Measurements from ENCODE around the gene PADI6.

DNA sequence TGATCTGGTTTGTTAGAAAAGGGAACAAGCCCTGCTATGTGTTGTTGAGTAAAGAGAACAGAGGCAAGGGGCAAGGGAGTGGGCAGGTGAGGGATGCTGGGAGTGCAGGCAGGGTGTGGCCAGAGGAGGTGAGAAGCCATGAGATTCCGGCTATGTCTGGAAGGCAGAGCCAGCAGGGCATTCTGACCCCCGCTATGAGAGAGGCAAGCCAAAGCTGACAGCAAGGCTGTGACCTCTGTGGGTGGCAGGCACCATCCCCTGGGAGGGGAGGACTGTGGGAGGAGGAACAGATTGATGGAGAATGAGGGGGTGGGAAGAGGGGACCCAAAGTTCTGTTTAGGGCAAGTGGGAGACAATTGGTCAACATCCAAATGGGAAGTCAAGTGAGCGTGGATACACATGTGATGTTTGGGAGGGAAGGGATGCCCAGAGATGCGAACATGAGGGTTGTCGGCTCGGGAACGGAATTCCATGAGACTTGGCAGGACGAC, 19.5 kb upstream of the PADI6 start:
- TF ChIP-seq EZH2 (IDR thresholded peaks at IDR 0.05) = no peak
- TF ChIP-seq, protein P1, sequence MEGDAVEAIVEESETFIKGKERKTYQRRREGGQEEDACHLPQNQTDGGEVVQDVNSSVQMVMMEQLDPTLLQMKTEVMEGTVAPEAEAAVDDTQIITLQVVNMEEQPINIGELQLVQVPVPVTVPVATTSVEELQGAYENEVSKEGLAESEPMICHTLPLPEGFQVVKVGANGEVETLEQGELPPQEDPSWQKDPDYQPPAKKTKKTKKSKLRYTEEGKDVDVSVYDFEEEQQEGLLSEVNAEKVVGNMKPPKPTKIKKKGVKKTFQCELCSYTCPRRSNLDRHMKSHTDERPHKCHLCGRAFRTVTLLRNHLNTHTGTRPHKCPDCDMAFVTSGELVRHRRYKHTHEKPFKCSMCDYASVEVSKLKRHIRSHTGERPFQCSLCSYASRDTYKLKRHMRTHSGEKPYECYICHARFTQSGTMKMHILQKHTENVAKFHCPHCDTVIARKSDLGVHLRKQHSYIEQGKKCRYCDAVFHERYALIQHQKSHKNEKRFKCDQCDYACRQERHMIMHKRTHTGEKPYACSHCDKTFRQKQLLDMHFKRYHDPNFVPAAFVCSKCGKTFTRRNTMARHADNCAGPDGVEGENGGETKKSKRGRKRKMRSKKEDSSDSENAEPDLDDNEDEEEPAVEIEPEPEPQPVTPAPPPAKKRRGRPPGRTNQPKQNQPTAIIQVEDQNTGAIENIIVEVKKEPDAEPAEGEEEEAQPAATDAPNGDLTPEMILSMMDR (IDR thresholded peaks at IDR 0.05) = no peak
